Measurements from ENCODE around the gene PCSK6.
A peak's percentile ranks its signal among the peaks of the same experiment; 100 is the strongest.

Gene PCSK6

GRCh38 chr15:101536166-101536874 is 46.8 kb upstream of the PCSK6 start:
- H3K4me1 Mint-ChIP-seq = peaks cover 17% of the 10 kb centered on the region
- H3K27ac Mint-ChIP-seq = peak overlapping the region; percentile 24 to 91 (median 91)
- no peaks in the 10 kb centered on the region for H3K27me3 Mint-ChIP-seq (ENCODE audit: low read depth)
- H3K9me3 Mint-ChIP-seq = no peaks in the 10 kb centered on the region
- TF ChIP-seq, protein P1, sequence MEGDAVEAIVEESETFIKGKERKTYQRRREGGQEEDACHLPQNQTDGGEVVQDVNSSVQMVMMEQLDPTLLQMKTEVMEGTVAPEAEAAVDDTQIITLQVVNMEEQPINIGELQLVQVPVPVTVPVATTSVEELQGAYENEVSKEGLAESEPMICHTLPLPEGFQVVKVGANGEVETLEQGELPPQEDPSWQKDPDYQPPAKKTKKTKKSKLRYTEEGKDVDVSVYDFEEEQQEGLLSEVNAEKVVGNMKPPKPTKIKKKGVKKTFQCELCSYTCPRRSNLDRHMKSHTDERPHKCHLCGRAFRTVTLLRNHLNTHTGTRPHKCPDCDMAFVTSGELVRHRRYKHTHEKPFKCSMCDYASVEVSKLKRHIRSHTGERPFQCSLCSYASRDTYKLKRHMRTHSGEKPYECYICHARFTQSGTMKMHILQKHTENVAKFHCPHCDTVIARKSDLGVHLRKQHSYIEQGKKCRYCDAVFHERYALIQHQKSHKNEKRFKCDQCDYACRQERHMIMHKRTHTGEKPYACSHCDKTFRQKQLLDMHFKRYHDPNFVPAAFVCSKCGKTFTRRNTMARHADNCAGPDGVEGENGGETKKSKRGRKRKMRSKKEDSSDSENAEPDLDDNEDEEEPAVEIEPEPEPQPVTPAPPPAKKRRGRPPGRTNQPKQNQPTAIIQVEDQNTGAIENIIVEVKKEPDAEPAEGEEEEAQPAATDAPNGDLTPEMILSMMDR (IDR thresholded peaks at IDR 0.05; ENCODE audit: unreplicated experiment in 3 of 3) = no peak
- no peaks in the 10 kb centered on the region for H3K36me3 Mint-ChIP-seq (ENCODE audit: low read depth)
- no peak overlapping the region for H3K4me3 Mint-ChIP-seq

DNA sequence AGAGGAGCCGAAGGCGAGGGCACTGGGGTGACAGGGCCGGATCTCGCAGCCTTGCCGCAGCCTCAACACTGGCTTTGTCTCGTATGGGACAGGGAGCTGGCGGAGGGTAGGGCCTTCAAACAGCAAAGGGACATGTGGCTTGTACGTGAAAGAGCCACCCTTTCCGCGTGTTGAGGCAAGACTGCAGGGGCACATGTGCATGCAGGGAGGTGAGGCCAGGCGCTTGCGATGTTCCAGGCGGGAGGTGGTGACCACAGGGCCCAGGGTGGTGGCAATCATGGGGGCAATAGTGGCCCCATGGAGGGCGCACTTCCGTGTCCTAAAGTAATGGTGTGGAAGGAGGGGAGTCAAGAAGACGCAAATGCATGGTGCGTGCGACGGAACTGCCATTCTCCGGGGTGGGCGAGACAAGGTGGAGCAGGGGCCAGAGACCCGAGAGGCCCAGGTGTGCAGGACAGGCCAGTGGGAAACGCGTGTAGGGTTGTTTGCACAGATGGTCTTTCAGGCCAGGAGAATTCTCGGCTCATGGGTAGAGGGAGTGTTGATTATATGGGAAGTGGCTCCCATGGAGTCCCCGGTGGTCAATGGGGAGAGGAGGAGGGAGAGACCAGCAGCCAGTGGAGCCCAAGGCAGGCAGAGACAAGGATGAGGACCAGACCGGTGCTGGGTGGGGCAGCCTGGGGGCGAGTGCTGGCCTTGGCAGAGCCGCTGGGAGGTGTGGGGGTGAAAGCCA is 45.8 kb upstream of the PCSK6 start:
- peaks cover 17% of the 10 kb centered on the region for H3K4me1 Mint-ChIP-seq
- H3K27me3 Mint-ChIP-seq (ENCODE audit: low read depth) = no peaks in the 10 kb centered on the region
- H3K9me3 Mint-ChIP-seq = no peaks in the 10 kb centered on the region
- peak overlapping the region; percentile 24 to 91 (median 91) for H3K27ac Mint-ChIP-seq
- no peak overlapping the region for H3K4me3 Mint-ChIP-seq
- TF ChIP-seq, protein P1 (IDR thresholded peaks at IDR 0.05; ENCODE audit: unreplicated experiment in 3 of 3) = no peak
- H3K36me3 Mint-ChIP-seq (ENCODE audit: low read depth) = no peaks in the 10 kb centered on the region

DNA sequence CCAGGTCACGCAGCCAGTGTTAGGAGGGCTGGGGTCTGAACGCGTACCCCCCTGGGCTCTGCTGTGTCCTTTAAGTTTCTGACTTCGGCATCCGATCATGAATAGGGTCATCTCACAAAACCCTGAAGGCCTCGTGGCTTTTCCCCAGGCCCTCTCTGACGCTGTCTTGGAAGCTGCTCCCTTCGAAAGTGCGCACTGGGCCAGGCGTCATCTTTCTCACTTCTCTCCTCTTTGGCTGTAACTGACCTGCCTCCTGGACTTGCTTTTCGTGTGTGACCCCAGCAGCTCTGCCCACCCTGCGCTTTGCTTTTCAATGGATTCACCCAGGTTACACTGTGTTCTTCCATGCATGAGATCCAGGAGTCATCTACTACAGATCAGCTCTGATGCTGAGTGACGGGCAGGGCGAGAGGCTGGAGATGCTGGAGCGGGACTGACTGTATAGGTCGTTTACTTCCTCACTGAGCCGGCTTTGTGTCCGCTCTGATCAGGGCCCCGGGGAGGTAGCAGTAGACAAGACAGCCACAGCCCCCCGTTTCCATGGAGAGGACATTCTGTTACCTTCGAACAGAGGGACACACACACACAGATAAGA is 45.0 kb upstream of the PCSK6 start:
- TF ChIP-seq, protein P1 (IDR thresholded peaks at IDR 0.05; ENCODE audit: unreplicated experiment in 3 of 3) = no peak
- no peak overlapping the region for H3K27ac Mint-ChIP-seq
- H3K4me1 Mint-ChIP-seq = peaks cover 17% of the 10 kb centered on the region
- no peaks in the 10 kb centered on the region for H3K9me3 Mint-ChIP-seq
- no peaks in the 10 kb centered on the region for H3K27me3 Mint-ChIP-seq (ENCODE audit: low read depth)
- no peaks in the 10 kb centered on the region for H3K36me3 Mint-ChIP-seq (ENCODE audit: low read depth)
- no peak overlapping the region for H3K4me3 Mint-ChIP-seq

DNA sequence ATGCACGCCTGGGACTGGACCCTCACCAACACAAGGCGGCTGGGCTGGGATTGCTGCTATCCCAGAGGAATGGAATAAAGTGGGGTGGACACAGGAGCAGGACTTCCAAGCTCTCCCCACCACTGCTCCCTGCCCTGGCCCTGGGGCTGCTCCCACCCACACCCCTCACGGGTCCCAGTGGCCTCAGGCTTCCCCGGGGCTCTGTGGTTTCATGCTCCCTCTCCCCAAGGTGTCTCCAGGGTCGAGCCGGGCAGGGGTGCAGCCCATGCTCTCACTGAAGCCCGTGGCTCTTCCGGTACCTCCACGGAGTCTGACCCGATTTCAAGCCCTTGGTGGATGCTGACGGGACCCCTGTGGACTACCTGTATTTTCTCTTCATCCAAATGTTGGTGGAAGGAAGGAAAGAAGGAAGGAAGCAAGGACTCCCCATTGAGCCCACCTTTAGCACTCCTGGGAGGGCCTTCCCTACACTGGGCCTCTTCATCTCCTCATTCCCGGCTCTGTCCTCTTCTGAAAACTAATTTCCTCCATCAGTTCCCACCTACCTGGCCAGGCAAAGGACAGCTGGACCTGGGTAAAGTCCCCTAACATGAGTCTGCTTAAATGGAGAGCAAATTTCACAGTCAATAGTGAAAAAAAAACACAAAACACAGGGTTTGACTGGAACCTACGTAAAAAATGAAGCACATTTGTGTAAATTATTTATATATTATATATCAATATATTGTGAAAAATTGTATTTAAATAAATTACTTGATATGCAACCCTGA is 44.0 kb upstream of the PCSK6 start:
- Mint-ChIP-seq H3K4me1 (peaks cover 24% of the 10 kb centered on the region), H3K9me3 (no peaks in the 10 kb centered on the region), H3K36me3 (ENCODE audit: low read depth) (no peaks in the 10 kb centered on the region), H3K4me3 (no peak overlapping the region), H3K27me3 (ENCODE audit: low read depth) (peaks cover 4% of the 10 kb centered on the region), H3K27ac (no peak overlapping the region)
- TF ChIP-seq, protein P1 (IDR thresholded peaks at IDR 0.05; ENCODE audit: unreplicated experiment in 3 of 3) = no peak

DNA sequence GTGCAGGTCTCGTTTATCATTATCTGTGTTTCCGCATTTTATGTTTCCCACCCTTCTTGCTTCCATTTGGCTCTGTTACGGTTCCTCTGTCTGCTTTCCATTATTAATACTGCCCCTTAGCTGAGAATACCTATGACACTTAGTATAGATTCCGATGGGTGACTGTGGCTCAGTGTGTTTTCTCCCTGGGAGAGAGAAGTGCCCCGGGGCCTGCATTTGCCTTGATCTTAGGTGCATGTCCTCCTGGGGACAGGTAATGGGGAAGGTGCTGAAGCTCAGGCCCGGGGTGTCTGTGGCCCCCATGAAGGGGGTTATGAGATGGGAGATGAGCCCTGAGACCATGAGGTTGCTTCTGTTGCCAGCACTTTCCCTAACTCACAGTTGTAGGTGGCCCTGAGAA is 43.4 kb upstream of the PCSK6 start:
- H3K36me3 Mint-ChIP-seq (ENCODE audit: low read depth) = no peaks in the 10 kb centered on the region
- H3K27ac Mint-ChIP-seq = no peak overlapping the region
- H3K4me3 Mint-ChIP-seq = no peak overlapping the region
- H3K4me1 Mint-ChIP-seq = peaks cover 27% of the 10 kb centered on the region
- H3K27me3 Mint-ChIP-seq (ENCODE audit: low read depth) = peaks cover 4% of the 10 kb centered on the region
- no peaks in the 10 kb centered on the region for H3K9me3 Mint-ChIP-seq
- TF ChIP-seq, protein P1 (IDR thresholded peaks at IDR 0.05; ENCODE audit: unreplicated experiment in 3 of 3) = no peak

Data from nephron (organoid).